ENCODE results near the gene DCAF11.

The DCAF11 gene

GRCh38 chr14:24147761-24148428 lies 33.3 kb downstream of the DCAF11 start:
- no peak for DNase-seq (ENCODE audit: low read depth, low spot score)
- H3K4me3 ChIP-seq (ENCODE audit: low read length): peak overlapping the region; percentile 97

GRCh38 chr14:24149302-24149969 lies 34.9 kb downstream of the DCAF11 start:
- DNase-seq (ENCODE audit: low read depth, low spot score): no peak
- no peak overlapping the region for H3K4me3 ChIP-seq (ENCODE audit: low read length)

- DNase-seq (ENCODE audit: low read depth, low spot score): no peak
- no peak overlapping the region for H3K4me3 ChIP-seq (ENCODE audit: low read length)
Measured at GRCh38 chr14:24150061-24150460, 35.5 kb downstream of the DCAF11 start.

- H3K4me3 ChIP-seq (ENCODE audit: low read length): no peak overlapping the region
- DNase-seq (ENCODE audit: low read depth, low spot score): no peak
Measured at GRCh38 chr14:24150567-24150966, 36.0 kb downstream of the DCAF11 start.

GRCh38 chr14:24150993-24151392 lies 36.4 kb downstream of the DCAF11 start:
- no peak for DNase-seq (ENCODE audit: low read depth, low spot score)
- no peak overlapping the region for H3K4me3 ChIP-seq (ENCODE audit: low read length)

GRCh38 chr14:24151404-24152080 lies 37.0 kb downstream of the DCAF11 start:
- H3K4me3 ChIP-seq (ENCODE audit: low read length): no peak overlapping the region
- no peak for DNase-seq (ENCODE audit: low read depth, low spot score)

GRCh38 chr14:24155100-24155499 lies 40.5 kb downstream of the DCAF11 start:
- no peak for DNase-seq (ENCODE audit: low read depth, low spot score)
- H3K4me3 ChIP-seq (ENCODE audit: low read length): no peak overlapping the region

- DNase-seq (ENCODE audit: low read depth, low spot score): no peak
Measured at GRCh38 chr14:24156840-24157239, 42.3 kb downstream of the DCAF11 start.

GRCh38 chr14:24157331-24157730 lies 42.8 kb downstream of the DCAF11 start:
- DNase-seq (ENCODE audit: low read depth, low spot score): no peak
- H3K4me3 ChIP-seq (ENCODE audit: low read length): no peak overlapping the region

More at GRCh38 chr14:24156840-24157239, 42.3 kb downstream of the DCAF11 start:
- H3K4me3 ChIP-seq (ENCODE audit: low read length): no peak overlapping the region

- H3K4me3 ChIP-seq (ENCODE audit: low read length): no peak overlapping the region
- DNase-seq (ENCODE audit: low read depth, low spot score): no peak
Measured at GRCh38 chr14:24159777-24160498, 45.4 kb downstream of the DCAF11 start.

- no peak for DNase-seq (ENCODE audit: low read depth, low spot score)
- H3K4me3 ChIP-seq (ENCODE audit: low read length): no peak overlapping the region
Measured at GRCh38 chr14:24160499-24160849, 45.9 kb downstream of the DCAF11 start.

- H3K4me3 ChIP-seq (ENCODE audit: low read length): peak within 1 kb of the TSS; percentile 67
- peak; percentile 93 for DNase-seq (ENCODE audit: low read depth, low spot score)
Measured at GRCh38 chr14:24160850-24161804, 46.5 kb downstream of the DCAF11 start, which contains the start of gene IRF9. IRF9 (plus strand) TSS chr14:24161265; CDS start chr14:24162145, 880 bp downstream.

GRCh38 chr14:24162093-24162492 lies 47.5 kb downstream of the DCAF11 start:
- H3K4me3 ChIP-seq (ENCODE audit: low read length): no peak overlapping the region
- DNase-seq (ENCODE audit: low read depth, low spot score): no peak

GRCh38 chr14:24164518-24164991 lies 50.0 kb downstream of the DCAF11 start:
- DNase-seq (ENCODE audit: low read depth, low spot score): no peak
- no peak overlapping the region for H3K4me3 ChIP-seq (ENCODE audit: low read length)

- H3K4me3 ChIP-seq (ENCODE audit: low read length): no peak overlapping the region
- DNase-seq (ENCODE audit: low read depth, low spot score): no peak
Measured at GRCh38 chr14:24165785-24166184, 51.2 kb downstream of the DCAF11 start.

- H3K4me3 ChIP-seq (ENCODE audit: low read length): no peak overlapping the region
- DNase-seq (ENCODE audit: low read depth, low spot score): no peak
Measured at GRCh38 chr14:24167469-24168114, 53.0 kb downstream of the DCAF11 start.

- no peak within 1 kb of the TSS for H3K4me3 ChIP-seq (ENCODE audit: low read length)
- no peak for DNase-seq (ENCODE audit: low read depth, low spot score)
Measured at GRCh38 chr14:24171422-24172260, 57.1 kb downstream of the DCAF11 start, which contains the start of gene REC8. REC8 (plus strand) TSS chr14:24172080; CDS start chr14:24172553, 473 bp downstream.

Measured in Jurkat, Clone E6-1 (cell line).